Naive B cell (primary cell): ENCODE results near the gene FLNC. TPM values are rescaled to one million over a fixed set of nuclear protein-coding genes. Genes with fewer than 3 reads are reported as not detected.

Experiments used
- ATAC-seq, 2 donors: fragments of 150-1000 bp; cut with Tn5 transposase; 2 replicates each; pipeline ENCODE4 v1.10.0; 2021; ENCODE audit warnings: low read depth in 2 of 2, mild to moderate bottlenecking in 2 of 2, moderate library complexity in 2 of 2
- DNase-seq: peaks from one replicate; pipeline ENCODE4 v3.0.0; 2022
- H3K27ac Mint-ChIP-seq, 6 donors: one replicate each; pipeline ENCODE4 v1.8.0; 2020 to 2022; ENCODE audit warnings: mild to moderate bottlenecking in 6 of 6, mixed read lengths in 6 of 6, moderate library complexity in 5 of 6, inconsistent platforms in 2 of 6
- H3K27me3 Mint-ChIP-seq, 3 donors: one replicate each; pipeline ENCODE4 v1.8.0; 2021 to 2022; ENCODE audit warnings: mixed read lengths in 3 of 3, mild to moderate bottlenecking in 1 of 3
- H3K36me3 Mint-ChIP-seq, 2 donors: one replicate each; pipeline ENCODE4 v1.8.0; 2020 to 2022; ENCODE audit warnings: mixed read lengths in 2 of 2, inconsistent platforms in 1 of 2, mild to moderate bottlenecking in 1 of 2
- H3K4me1 Mint-ChIP-seq, 3 donors: one replicate each; pipeline ENCODE4 v1.8.0; 2020 to 2022; ENCODE audit warnings: mixed read lengths in 3 of 3, inconsistent platforms in 1 of 3, mild to moderate bottlenecking in 1 of 3, moderate library complexity in 1 of 3
- H3K4me3 Mint-ChIP-seq, 8 donors: one replicate each; pipeline ENCODE4 v1.8.0; 2020 to 2022; ENCODE audit warnings: mild to moderate bottlenecking in 8 of 8, mixed read lengths in 8 of 8, moderate library complexity in 8 of 8, inconsistent platforms in 2 of 8
- H3K9me3 Mint-ChIP-seq, 7 donors: one replicate each; pipeline ENCODE4 v1.8.0; 2020 to 2022; ENCODE audit warnings: mixed read lengths in 7 of 7, mild to moderate bottlenecking in 5 of 7, inconsistent platforms in 2 of 7, moderate library complexity in 1 of 7
- polyA plus RNA-seq, 6 donors: library from polyadenylated mRNA; unstranded; fragments of 300-500 nt; fragmentation: Illumina TruSeq; gene quantifications; one replicate each; pipeline ENCODE4 v1.2.3, GENCODE V29; 2021; ENCODE audit warnings: low read depth in 6 of 6

FLNC gene
- polyA plus RNA-seq, 6 donors from 2014 or later: not detected

DNA sequence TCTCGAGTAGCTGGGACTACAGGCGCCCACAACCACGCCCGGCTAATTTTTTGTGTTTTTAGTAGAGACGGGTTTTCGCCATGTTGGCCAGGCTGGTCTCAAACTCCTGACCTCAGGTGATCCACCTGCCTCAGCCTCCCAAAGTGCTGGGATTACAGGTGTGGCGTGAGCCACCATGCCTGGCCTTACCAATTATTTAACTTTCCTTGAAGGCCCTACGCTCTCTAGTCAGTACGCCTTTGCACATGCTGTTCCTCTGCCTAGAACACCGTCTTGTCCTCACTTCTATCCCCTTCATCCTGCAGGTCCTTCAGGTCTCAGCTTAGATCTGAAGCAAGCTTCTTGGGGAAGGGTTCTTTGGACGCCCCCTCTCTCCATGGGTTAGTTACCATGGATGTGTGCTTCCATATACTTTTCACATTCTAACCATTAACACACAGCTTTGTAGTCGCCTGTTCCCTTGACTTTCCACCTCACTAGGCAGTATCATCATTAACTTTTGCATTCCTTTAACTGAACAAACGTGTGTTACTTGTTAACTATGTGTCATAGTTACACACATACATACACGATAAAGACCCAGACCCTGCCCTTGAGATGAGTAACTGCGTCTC, 31.9 kb downstream of the FLNC start:
- Mint-ChIP-seq H3K27ac (peak overlapping the region in 5 of 6 donors; percentile 98 to 100 (median 100)), H3K36me3 (peaks cover 0 to 28% of the 10 kb centered on the region in 2 donors), H3K4me1 (peaks cover 30 to 35% (median 34%) of the 10 kb centered on the region in 3 donors), H3K27me3 (no peaks in the 10 kb centered on the region), H3K9me3 (no peaks in the 10 kb centered on the region), H3K4me3 (peak overlapping the region; percentile 90 to 99 (median 96))
- DNase-seq (no peak), ATAC-seq (no peak)

DNA sequence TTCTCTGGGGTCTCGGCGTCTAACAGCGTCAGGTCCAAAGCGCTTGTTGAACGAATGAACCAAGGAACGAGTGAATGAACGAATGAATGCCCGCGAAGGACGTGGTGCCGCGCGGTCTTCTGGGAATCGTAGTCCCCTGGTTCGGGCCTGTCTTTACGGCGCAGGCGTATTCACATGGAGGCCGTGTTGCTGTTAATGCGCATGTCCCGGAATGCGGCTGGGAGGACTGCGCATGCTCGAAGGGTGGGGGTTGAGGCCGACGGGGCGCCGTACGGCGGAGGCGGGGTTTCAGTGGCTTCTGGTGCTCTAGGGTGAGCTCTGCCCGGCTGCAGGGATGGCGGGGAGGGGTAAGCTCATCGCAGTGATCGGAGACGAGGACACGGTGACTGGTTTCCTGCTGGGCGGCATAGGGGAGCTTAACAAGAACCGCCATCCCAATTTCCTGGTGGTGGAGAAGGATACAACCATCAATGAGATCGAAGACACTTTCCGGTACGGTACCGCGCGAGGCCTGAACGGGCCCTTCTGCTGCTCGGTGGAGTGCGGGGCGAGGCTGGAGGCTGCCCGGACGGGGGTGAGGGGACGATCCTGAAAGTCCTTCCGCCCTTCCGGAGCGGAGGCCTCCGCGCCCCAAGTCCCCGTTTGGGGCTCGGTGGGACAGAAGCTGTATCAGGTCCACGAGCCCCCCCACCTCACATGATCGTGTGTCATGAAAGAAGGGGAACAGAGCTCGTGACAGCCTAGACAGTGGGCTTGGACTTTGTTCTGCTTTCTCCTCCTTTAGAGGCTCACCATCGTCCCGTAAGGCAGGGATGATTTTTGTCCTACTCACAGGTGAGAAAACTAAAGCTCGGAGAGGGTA, 32.6 kb downstream of the FLNC start, which contains the start of gene ATP6V1F:
TSS of gene ATP6V1F (plus strand) at position 286 of the 862 bp plus-strand sequence. CDS start at position 335, 49 bp downstream.
- DNase-seq (peak; percentile 99), ATAC-seq (peak; percentile 83 to 84)
- Mint-ChIP-seq H3K9me3 (no peaks in the 10 kb centered on the region), H3K4me1 (peaks cover 32 to 39% (median 39%) of the 10 kb centered on the region in 3 donors), H3K4me3 (peak within 1 kb of the TSS; percentile 90 to 99 (median 96)), H3K27me3 (peaks cover 0 to 2% (median 0%) of the 10 kb centered on the region in 3 donors), H3K27ac (peak within 1 kb of the TSS; percentile 98 to 100 (median 100)), H3K36me3 (peaks cover 0 to 28% of the 10 kb centered on the region in 2 donors)

DNA sequence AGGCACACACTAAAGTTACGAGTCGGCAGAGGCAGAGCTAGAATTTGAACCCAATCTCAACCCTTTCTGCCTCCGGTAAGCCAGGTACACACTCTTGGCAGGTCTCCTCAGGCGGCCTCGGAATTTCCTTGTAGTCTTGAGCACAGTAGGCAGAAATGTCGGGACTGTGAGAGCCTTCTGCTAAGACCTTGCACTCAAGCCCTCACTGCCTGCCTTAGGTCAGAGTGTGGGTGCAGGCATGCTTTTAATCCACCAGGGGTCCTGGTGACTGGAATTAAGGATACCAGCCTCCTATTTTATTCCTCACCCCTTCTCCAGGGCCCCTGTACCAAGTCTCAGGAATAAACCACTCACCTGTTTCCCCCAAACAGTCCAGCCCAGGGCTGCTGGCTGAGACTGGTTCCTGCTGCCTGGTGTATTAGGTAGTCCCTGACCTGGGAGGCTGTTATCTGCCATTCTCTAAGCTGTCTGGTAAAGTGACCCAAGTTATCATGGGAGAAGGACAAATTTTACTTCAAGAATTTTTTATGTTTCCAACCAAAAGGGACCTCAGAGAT, 33.3 kb downstream of the FLNC start:
- peaks cover 0 to 28% of the 10 kb centered on the region in 2 donors for H3K36me3 Mint-ChIP-seq
- peak; percentile 11 to 21 for ATAC-seq
- no peaks in the 10 kb centered on the region for H3K9me3 Mint-ChIP-seq

DNA sequence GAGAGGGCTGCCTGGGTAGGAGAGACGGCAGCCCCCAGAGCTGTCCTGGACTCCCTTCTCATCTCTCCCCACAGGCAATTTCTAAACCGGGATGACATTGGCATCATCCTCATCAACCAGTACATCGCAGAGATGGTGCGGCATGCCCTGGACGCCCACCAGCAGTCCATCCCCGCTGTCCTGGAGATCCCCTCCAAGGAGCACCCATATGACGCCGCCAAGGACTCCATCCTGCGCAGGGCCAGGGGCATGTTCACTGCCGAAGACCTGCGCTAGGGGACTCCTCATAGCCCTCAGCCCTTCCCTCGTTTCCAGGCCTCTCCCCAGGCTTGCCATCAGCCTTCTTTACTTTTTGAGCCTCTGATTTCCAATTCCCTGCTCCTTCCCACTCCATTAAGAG, 35.1 kb downstream of the FLNC start:
- no peak for ATAC-seq
- H3K27me3 Mint-ChIP-seq: peaks cover 2 to 12% (median 5%) of the 10 kb centered on the region in 3 donors
- no peaks in the 10 kb centered on the region for H3K9me3 Mint-ChIP-seq
- no peak for DNase-seq
- H3K4me3 Mint-ChIP-seq: peak overlapping the region in 4 of 8 donors; percentile 36 to 64 (median 39)
- H3K27ac Mint-ChIP-seq: peak overlapping the region in 4 of 6 donors; percentile 38 to 83 (median 68)
- peaks cover 0 to 28% of the 10 kb centered on the region in 2 donors for H3K36me3 Mint-ChIP-seq
- H3K4me1 Mint-ChIP-seq: peaks cover 37 to 54% (median 52%) of the 10 kb centered on the region in 3 donors

More for the DNA sequence above, 33.3 kb downstream of the FLNC start:
- DNase-seq: no peak
- peak overlapping the region; percentile 90 to 99 (median 96) for H3K4me3 Mint-ChIP-seq
- peaks cover 0 to 5% (median 0%) of the 10 kb centered on the region in 3 donors for H3K27me3 Mint-ChIP-seq
- H3K27ac Mint-ChIP-seq: peak overlapping the region; percentile 98 to 100 (median 100)
- peaks cover 34 to 45% (median 44%) of the 10 kb centered on the region in 3 donors for H3K4me1 Mint-ChIP-seq

DNA sequence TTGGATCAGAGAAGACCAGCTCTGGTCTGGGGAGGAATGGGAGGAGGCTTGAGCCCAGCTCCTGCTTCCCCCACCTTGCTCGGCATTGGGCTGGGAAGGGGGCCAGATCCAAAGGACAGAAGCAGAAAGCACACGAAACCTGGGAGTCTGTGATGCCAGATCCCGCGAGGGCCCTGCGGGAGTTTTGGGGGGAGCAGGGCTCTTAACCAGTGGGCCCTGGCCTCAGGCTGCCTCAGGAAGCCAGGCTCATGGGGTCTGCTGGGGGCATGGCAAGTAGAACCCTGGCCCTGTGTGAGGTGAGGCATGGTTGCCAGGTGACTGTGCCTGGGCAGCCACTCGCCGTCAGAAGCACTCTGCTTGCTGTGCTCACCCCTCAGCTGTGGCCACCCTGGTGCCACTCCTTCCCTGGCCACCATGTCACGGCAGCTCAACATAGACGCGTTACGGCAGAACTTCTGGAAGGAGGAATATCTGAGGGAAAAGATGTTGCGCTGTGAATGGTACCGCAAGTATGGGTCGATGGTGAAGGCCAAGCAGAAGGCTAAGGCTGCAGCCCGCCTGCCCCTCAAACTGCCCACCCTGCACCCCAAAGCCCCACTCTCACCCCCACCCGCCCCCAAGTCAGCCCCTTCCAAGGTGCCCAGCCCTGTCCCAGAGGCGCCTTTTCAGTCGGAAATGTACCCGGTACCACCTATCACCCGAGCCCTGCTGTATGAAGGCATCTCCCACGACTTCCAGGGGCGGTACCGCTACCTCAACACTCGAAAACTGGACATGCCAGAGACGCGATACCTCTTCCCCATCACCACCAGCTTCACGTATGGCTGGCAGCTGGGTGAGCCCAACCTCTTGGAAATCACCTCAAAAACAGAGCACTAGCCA, 36.0 kb downstream of the FLNC start:
- DNase-seq: no peak
- H3K27ac Mint-ChIP-seq: peak overlapping the region in 2 of 6 donors; percentile 70 to 83
- peaks cover 45 to 63% (median 55%) of the 10 kb centered on the region in 3 donors for H3K4me1 Mint-ChIP-seq

DNA sequence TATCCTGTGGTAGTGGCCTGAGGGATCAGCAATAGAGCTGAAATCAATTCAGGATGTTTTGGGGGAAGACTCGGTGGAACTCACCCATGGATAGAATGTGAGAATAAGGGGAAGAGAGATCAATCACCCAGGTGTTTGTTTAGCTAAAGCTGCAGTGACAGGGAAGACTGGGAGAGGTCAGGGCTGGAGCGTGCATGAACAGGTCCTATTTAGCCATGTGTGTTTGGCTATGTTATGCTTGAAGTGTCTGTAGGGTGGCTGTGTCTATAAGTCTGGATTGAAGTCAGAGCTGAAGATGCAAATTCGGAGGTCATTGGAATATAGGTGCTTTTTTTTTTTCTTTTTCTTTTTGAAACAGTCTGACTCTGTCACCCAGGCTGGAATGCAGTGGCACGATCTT, 37.0 kb downstream of the FLNC start:
- DNase-seq (no peak), ATAC-seq (no peak)
- peak overlapping the region in 3 of 8 donors; percentile 9 to 58 (median 36) for H3K4me3 Mint-ChIP-seq
- peaks cover 41 to 61% (median 53%) of the 10 kb centered on the region in 3 donors for H3K4me1 Mint-ChIP-seq
- no peaks in the 10 kb centered on the region for H3K9me3 Mint-ChIP-seq
- peak overlapping the region in 2 of 6 donors; percentile 55 to 62 for H3K27ac Mint-ChIP-seq
- peaks cover 0 to 28% of the 10 kb centered on the region in 2 donors for H3K36me3 Mint-ChIP-seq
- peaks cover 8 to 23% (median 14%) of the 10 kb centered on the region in 3 donors for H3K27me3 Mint-ChIP-seq

More for the DNA sequence above, 36.0 kb downstream of the FLNC start:
- peak overlapping the region in 2 of 8 donors; percentile 26 to 64 for H3K4me3 Mint-ChIP-seq
- H3K27me3 Mint-ChIP-seq: peaks cover 4 to 22% (median 14%) of the 10 kb centered on the region in 3 donors
- H3K9me3 Mint-ChIP-seq: no peaks in the 10 kb centered on the region
- H3K36me3 Mint-ChIP-seq: peaks cover 0 to 28% of the 10 kb centered on the region in 2 donors
- ATAC-seq: no peak

DNA sequence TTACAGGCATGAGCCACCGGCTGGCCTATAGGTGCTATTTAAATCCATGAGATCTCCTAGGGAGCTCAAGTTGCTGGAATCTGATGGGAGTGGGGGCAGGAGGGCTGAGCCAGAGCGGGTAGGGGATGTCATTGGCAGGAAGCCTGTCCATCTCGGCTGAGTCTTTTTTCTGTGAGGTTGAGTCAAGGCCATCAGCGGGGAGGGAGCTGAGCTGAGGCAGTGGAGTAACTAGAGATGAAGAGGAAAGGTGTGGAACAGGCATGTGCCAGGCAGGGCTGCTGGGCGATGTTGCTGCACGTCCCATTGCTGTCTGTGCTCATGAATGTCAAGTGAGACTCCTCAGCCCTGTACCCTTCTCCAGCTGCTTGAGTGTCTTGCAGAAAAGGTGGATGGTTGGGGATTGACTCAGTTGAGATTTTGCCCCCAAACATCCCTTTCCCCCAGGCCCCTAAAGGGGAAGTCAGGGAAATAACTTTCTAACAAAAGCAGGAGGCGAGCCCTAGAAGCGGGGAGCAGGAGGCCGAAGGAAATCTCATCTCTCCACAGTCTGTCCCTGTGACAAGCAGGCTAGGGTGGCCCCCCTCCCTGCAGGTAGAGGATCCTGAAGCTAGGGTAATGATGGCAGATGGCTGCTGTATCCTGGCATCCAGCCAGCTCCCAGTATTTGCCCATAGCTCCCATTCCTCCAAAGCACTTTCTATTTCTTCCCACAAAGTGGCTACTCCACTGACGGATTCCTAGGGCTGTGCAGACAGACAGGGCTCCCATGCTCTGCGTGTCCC, 37.8 kb downstream of the FLNC start:
- Mint-ChIP-seq H3K27me3 (peaks cover 8 to 23% (median 14%) of the 10 kb centered on the region in 3 donors), H3K4me1 (peaks cover 34 to 53% (median 47%) of the 10 kb centered on the region in 3 donors), H3K27ac (peak overlapping the region in 2 of 6 donors; percentile 62 to 80), H3K4me3 (peak overlapping the region; percentile 9 to 86 (median 61)), H3K9me3 (no peaks in the 10 kb centered on the region), H3K36me3 (peaks cover 0 to 21% of the 10 kb centered on the region in 2 donors)
- DNase-seq: no peak
- no peak for ATAC-seq

DNA sequence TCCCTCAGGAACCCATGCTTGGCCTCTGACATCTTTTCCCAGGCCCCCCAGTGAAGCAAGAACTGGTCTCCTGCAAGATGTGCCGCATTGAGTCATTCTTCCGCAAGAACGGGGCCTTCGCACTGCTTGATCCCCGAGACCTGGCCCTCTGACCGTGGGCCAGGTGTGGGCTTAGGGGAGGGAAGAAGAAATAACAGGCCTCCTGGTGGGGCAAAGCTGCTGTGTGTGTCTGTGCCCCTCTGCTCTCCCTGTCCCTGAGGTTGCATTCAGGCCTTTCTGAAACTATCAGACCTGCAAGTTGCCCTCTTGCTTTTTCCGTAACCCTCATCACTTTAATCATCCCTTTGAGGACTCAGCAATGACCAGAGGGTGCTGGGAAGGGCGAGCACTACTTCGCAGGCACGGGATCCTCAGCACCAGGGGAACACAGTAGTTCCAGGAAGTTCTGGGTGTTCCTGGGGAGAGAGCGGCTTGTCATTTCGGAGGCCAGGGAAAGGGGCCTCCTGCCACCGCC, 38.5 kb downstream of the FLNC start:
- ATAC-seq (no peak), DNase-seq (no peak)
- Mint-ChIP-seq H3K27me3 (peaks cover 8 to 23% (median 14%) of the 10 kb centered on the region in 3 donors), H3K27ac (peak overlapping the region in 1 of 6 donors; percentile 80), H3K4me3 (peak overlapping the region; percentile 9 to 86 (median 67)), H3K36me3 (peaks cover 0 to 20% of the 10 kb centered on the region in 2 donors), H3K9me3 (no peaks in the 10 kb centered on the region), H3K4me1 (peaks cover 29 to 53% (median 41%) of the 10 kb centered on the region in 3 donors)

DNA sequence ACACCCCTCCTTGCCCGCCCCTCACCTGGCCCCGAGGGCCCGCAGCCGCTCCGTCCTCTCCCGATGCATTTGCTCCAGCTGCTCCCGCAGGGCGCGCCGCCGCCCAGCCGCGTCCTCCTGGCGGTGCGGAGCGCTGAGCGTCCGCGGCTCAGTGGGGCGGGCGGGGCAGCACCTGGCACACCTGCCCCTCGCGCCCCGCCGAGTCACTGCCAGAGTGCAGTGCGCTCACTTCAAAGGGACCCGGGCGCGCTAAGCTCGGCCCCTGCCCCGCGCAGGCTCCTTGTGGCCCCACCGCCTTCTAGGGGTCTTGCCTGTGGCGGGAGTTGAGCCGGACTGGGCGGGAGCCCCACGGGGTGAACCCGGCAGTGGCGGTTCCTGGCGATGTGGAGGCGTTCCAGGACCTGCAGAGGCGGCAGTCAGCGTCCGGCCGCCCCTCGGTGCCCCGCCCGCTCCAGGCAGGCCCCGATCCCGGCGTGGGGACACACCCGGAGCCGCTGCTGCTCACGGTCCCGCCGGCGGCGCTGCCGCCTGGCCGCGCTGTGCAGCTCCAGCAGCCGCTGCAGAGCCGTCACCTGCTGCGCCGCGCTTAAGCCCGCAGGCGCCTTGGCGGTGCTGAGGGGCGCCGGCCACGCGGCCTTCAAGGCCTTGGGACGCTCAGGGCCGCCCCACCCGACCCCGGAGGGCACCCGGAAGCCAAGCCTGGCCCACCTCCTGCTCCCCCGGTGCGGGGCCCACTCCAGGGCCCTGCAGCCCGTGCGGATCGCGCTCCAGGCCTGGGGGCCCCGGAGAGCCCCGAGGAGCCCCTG, 39.1 kb downstream of the FLNC start:
- Mint-ChIP-seq H3K9me3 (no peaks in the 10 kb centered on the region), H3K27me3 (peaks cover 8 to 23% (median 14%) of the 10 kb centered on the region in 3 donors), H3K36me3 (peaks cover 0 to 20% of the 10 kb centered on the region in 2 donors), H3K4me1 (peaks cover 28 to 53% (median 37%) of the 10 kb centered on the region in 3 donors), H3K27ac (no peak overlapping the region), H3K4me3 (peak overlapping the region in 7 of 8 donors; percentile 9 to 86 (median 68))
- peak; percentile 42 for DNase-seq
- peak; percentile 76 to 81 for ATAC-seq

DNA sequence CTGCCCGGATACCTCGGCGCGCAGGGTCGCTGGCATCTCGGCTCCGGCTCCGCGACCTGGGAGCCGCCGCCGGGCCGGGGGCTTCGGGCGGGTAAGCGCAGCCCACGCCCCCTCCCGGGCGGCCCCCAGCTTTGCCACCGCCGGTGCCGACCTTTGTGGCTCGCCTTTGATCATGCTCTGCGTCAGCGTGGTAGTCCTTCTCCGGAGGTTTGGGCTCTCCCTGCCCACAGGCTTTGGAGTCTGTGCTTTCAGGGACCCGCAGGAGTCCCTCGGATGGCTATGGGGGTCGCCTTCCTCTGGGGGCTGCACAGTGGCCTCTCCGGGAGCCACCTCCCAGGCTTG, 39.7 kb downstream of the FLNC start:
- Mint-ChIP-seq H3K4me1 (peaks cover 23 to 49% (median 37%) of the 10 kb centered on the region in 3 donors), H3K9me3 (no peaks in the 10 kb centered on the region), H3K4me3 (peak overlapping the region; percentile 68 to 87 (median 83)), H3K27me3 (peaks cover 8 to 23% (median 14%) of the 10 kb centered on the region in 3 donors), H3K36me3 (peaks cover 0 to 20% of the 10 kb centered on the region in 2 donors), H3K27ac (peak overlapping the region in 1 of 6 donors; percentile 74)
- ATAC-seq (peak; percentile 3 to 13), DNase-seq (no peak)

DNA sequence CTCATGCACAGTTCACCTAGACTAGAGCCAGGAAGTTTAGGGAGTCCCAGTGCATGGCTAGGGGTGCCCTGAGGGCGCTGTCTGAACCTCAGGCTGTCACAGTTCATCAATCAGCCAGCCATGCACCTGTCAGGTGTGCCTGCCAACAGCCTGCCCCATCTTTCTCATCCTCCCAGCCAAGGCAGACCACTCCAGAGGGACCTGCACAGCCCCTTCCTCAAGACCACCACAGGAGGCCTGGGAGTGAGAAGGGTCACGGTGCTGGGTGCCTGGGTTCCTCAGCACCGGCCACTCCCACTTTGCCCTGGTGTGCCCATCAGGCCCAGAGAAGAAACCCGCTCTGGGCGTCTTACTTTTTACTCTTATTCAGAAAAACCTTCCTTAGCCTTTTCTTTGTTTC, 40.8 kb downstream of the FLNC start:
- Mint-ChIP-seq H3K27ac (peak overlapping the region in 2 of 6 donors; percentile 36 to 87), H3K9me3 (no peaks in the 10 kb centered on the region), H3K27me3 (peaks cover 12 to 23% (median 14%) of the 10 kb centered on the region in 3 donors), H3K4me3 (peak overlapping the region; percentile 31 to 87 (median 72)), H3K4me1 (peaks cover 14 to 37% (median 25%) of the 10 kb centered on the region in 3 donors), H3K36me3 (peaks cover 0 to 9% of the 10 kb centered on the region in 2 donors)
- DNase-seq (no peak), ATAC-seq (no peak)
